CD4-positive, alpha-beta T cell treated with Interleukin-4 for 4 hours (primary cell): ENCODE measurements around the gene NOD2.

Experiments
- DNase-seq: peaks from one replicate; pipeline ENCODE4 v3.0.0-alpha.2; 2020

The NOD2 gene

GRCh38 chr16:50692999-50693781 is at the start of gene NOD2:
TSS of gene NOD2 (plus strand) at chr16:50693606. CDS start at chr16:50699496, 5,890 bp downstream.
- DNase-seq, result no peak

GRCh38 chr16:50644245-50644644 is 49.2 kb upstream of the NOD2 start:
- DNase-seq, result no peak

GRCh38 chr16:50644729-50645128 is 48.7 kb upstream of the NOD2 start:
- peak; percentile 21 for DNase-seq

- no peak for DNase-seq
Observed at GRCh38 chr16:50645563-50646220, 47.7 kb upstream of the NOD2 start.

GRCh38 chr16:50646345-50646744 is 47.1 kb upstream of the NOD2 start:
- no peak for DNase-seq

GRCh38 chr16:50651835-50652438 is 41.5 kb upstream of the NOD2 start:
- DNase-seq, result no peak

GRCh38 chr16:50652836-50653425 is 40.5 kb upstream of the NOD2 start:
- no peak for DNase-seq

GRCh38 chr16:50653633-50654519 is 39.5 kb upstream of the NOD2 start:
- no peak for DNase-seq

- DNase-seq, result no peak
Observed at GRCh38 chr16:50655558-50656055, 37.8 kb upstream of the NOD2 start.

GRCh38 chr16:50657241-50657640 is 36.2 kb upstream of the NOD2 start:
- DNase-seq, result no peak

GRCh38 chr16:50659806-50660205 is 33.6 kb upstream of the NOD2 start:
- no peak for DNase-seq

- DNase-seq, result no peak
Observed at GRCh38 chr16:50662306-50662940, 31.0 kb upstream of the NOD2 start.

- no peak for DNase-seq
Observed at GRCh38 chr16:50664270-50664669, 29.1 kb upstream of the NOD2 start.

GRCh38 chr16:50665128-50665878 is 28.1 kb upstream of the NOD2 start:
- peak; percentile 82 for DNase-seq

- peak; percentile 59 for DNase-seq
Observed at GRCh38 chr16:50666658-50667496, 26.5 kb upstream of the NOD2 start.

- peak; percentile 30 for DNase-seq
Observed at GRCh38 chr16:50667497-50668367, 25.7 kb upstream of the NOD2 start.

GRCh38 chr16:50668368-50669008 is 24.9 kb upstream of the NOD2 start:
- DNase-seq, result no peak

- no peak for DNase-seq
Observed at GRCh38 chr16:50669741-50670140, 23.7 kb upstream of the NOD2 start.

- no peak for DNase-seq
Observed at GRCh38 chr16:50670476-50670875, 22.9 kb upstream of the NOD2 start.
